AG08396 (cell line): ENCODE measurements around the gene MS4A18.
A peak's percentile ranks its signal among the peaks of the same experiment; 100 is the strongest.

Experiments used
- DNase-seq: peaks from one replicate; pipeline ENCODE4 v3.0.0; 2012; ENCODE audit warnings: low spot score, mixed read lengths

Gene MS4A18

DNA sequence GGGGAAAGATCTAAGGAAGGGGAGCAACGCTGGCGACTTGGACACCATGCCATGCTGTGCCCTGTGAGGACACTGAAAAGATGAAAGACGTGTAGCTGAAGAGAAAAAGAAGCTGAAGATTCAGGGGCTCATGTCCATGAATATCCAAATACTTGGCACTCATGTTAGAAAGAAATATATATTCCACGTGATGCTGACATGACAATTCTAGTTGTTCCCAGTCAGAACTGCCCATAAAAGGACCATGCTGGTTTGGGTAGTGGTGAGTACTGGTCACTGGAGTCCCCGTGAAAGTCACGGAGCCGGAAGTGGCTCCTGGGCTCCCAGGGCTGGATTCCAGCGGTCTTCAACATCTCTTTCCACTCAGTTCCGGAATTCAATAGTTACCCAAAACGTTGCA is 42.0 kb downstream of the MS4A18 start:
- DNase-seq = no peak

DNA sequence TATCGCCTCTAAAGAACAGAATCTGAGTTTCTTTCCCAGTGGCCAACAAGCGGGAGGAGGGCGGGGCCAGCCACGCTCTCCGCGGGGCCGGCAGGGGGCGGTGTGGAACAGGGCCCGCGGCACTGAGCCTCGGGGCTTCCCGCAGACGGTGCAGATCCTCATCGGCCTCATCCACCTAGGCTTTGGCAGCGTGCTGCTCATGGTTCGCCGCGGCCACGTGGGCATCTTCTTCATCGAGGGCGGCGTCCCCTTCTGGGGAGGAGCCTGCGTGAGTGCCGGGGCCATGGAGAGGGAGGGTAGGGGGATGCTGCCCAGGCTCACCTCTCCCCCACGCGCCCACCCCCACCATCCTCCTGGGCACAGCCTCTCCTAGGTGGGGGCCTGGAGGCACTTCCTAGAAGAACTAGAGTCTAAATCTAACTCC is 42.9 kb downstream of the MS4A18 start:
- peak; percentile 47 for DNase-seq

DNA sequence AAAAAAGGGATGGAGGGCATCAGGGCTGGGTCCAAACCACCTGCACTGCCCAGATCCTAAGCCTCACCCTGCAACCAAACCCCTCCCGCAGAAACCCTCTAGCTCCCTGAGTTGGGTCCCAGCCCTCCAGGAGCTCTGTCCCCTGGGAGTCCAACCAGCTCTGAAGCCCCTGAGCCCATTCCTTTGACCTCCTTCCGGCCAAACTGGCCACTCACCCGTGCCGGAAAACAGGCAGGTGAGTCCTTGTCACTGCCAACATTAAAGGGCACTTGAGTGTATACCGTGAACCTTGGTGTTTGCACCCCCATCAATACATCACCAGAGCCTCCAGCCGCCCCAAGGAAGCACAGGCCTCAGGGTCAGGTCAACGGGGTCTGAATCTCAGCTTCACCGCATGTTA is 43.7 kb downstream of the MS4A18 start:
- DNase-seq = no peak

DNA sequence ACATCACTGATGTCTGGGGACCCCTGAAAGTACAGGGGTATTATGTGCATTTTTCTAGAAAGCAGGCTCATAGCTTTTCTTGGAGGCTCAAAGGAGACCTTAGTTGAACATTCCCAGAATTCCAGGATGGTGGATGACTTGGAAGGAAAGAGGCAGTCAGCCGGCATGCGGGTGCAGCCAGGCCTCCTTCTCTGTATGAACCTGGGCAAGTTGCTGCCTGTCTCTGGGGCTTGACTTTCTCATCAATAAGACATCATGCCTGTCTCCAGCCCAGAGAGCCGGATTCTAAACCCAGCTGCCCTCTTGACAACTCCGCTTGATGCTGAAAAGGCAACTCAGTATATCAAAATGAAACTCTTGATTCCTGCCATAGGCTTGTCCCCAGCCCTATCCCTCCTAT is 44.8 kb downstream of the MS4A18 start:
- no peak for DNase-seq

DNA sequence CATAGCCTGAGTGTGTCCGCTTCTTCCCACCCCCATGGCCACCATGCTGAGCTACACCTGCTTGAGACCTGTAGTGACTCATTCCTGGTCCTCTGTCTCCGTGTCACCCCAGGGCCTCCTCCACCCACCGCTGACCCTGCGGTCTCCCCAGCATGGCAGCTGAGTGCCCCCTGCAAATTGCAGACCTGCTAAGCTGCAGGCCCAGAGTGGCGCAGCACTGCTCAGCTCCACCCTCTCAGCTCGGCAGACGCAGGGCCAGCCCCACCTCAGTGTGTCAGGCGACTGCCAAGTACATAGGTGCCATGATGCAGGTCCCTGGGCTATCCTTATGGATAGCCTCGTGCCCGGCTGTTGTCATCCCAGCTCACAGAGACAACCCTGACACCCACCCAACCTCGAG is 45.3 kb downstream of the MS4A18 start:
- DNase-seq = no peak

DNA sequence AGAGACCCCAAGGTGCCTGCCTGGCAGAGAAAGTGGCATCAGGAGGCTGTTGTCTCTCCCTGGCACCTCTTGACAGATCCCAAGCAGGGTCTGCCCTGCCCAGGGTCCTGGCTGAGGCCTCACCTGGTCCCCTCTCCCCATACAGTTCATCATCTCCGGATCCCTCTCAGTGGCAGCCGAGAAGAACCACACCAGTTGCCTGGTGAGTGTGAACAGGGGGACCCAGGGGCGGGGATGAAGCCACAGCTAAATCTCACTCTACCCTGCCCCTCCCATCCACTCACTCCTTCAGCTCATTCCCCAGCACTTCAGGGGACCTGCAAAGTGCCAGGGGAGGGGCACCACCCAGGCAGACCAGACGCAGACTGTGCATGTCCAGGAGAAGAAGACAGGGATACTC is 46.6 kb downstream of the MS4A18 start:
- no peak for DNase-seq

DNA sequence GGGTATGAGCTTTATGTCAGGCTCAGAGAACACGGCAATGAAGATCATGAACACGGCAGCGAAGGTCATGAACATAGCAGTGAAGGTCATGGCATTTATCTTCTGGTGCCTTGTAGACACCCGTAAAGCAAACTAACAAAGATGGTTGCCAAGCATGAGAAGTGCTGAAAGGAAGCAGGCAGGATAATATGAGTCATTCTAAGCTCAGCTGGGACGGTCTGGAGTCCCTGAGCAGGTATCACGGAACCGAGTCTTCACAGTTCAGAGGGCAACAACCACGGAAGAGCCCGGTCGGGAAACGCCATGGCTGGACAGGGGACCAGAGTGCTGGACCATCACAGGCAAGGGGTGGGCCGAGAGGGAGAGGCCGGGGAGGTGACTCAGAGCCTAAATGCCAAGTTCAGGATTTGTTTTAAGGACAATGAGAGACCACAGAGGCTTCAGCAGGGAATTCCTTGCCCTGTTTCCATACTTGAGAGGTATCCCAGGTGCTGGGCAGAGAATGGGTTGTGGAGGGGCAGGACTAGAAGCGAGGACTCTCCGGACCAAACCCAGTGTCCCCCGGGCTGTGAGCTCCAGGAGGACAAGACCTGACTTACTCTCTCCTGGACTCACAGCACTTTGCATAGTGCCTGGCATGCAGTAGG is 47.5 kb downstream of the MS4A18 start:
- DNase-seq = no peak

DNA sequence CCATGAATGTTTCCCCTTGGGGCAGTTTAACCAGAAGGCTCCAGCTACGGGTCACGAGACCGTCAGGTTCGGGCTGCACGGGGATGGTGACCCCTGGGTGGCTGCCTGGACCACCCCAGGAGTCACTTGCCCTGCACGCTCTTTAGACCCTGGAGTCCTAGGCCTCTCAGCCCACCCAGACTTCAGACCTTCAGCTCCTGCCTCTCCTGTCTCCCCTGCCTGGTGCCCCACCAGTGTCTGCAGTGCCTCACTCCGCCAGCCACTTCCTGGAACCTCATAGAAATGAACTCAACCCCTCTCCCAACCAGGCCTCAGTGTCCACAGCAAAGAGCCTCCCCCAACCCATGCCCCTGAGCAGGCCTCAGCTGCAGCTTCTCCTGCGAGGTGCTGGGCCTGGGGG is 48.1 kb downstream of the MS4A18 start:
- DNase-seq = no peak

DNA sequence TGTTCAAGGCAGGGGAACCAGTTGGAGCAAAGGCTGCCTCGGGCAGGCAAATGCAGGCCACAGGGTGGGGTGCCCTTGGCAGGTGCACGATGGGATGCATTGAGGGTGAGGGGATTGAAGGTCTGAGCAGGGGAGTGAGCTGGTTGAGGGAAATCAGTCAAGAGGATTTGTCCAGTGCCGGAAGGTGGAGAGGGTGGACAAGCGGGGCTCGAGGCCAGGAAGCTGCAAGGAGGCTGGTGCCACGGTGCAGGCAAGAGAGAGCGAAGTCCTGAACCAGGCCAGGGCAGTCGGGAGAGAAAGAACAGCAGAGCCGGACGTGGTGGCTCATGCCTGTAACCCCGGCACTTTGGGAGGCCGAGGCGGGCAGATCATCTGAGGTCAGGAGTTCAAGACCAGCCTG is 50.2 kb downstream of the MS4A18 start:
- no peak for DNase-seq

DNA sequence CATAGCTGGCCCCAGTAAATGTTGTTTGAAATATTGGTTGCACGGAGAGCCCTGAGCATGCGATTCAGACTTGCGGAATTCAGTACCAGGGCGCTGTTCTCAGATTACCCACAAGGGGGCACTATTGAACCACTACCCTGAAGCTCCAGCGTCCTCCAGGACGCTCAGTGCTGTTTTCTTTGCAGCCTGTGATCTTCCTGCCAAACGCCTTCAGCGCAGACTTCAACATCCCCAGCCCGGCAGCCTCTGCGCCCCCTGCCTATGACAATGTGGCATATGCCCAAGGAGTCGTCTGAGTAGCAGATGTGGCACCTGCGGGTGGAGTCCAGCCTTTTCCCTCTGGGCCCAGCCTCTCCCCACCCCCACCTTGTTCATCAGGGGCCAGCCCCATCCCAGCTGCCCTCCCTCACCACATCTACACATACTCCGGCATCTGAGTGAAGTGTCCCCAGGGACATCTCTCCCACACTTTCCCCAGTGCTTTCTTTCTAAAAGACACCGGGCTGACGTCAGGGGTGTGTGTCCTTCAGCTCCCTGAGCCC is 51.0 kb downstream of the MS4A18 start:
- DNase-seq = peak; percentile 90

DNA sequence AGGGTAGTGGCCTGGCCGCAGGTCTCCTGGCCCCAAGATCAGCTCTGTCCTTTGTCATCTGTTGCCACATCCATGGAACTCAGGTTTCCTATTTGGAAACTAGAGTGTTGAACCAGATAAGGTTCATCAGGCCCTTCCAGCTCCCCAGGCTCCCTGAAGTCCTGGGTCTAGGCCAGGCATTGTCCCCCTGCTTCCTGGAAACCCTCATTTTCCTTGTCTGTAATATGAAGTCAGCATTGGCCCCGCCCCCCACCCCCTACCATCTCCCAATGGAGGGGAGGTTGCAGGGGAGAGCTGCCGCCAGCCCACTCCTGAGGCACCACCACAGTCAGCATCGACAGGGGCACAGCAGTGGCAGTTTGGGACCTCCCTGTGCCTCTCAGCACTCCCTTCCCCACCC is 51.6 kb downstream of the MS4A18 start:
- no peak for DNase-seq

DNA sequence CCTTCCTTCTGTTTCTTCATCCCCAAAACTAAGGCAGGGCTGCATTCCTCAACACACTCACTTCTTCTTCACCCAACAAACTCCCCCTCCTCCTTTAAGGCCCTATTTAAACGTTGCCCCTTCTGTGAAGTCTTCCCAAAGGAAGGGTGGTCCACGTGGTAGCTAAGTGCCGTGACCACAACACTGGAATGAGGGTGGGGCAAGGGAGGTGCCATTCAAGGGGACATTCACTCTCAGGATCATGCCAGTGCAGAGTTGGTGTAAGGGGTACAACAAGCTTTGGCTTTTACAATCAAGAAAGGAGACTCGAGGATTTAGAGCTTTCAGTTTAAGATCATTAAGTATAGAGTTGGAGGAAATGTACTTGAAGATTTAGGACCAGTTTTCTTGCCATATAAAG is 52.6 kb downstream of the MS4A18 start:
- DNase-seq = no peak

DNA sequence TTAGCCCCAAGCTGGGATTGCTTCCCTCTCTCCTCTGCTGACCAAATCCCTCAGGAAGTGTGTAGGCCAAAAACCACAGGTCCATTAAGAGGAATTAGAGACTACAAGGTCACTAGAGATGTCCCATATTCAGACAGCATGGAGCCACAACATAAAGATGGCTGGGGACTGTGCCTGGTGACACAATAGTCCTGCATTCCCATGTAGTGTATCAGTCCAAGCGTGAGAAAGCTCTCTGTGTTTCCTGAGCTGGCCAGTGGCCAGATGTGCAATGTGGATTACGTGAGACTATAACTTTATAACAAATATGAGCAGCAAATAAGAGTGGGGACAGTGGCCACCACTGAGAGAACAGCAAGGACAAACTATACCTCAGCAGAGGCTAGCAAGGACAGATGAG is 53.1 kb downstream of the MS4A18 start:
- peak; percentile 74 for DNase-seq

DNA sequence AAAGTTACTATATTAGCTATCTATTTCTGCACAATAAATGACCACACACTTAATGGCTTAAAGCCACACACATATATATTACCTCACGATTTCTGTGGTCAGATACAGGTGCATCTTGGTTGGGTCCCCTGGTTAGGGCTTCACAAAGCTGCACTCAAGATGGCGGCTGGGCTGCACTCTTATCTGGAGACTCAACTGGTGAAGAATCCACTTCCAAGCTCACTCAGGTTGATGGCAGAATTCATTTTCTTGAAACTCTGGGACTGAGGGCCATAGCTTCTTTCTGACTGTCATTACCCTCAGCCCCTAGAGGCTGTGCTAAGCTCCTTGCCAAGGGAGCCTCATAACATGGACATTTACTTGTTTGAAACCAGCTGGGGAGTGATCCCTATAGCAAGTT is 55.5 kb downstream of the MS4A18 start:
- no peak for DNase-seq

DNA sequence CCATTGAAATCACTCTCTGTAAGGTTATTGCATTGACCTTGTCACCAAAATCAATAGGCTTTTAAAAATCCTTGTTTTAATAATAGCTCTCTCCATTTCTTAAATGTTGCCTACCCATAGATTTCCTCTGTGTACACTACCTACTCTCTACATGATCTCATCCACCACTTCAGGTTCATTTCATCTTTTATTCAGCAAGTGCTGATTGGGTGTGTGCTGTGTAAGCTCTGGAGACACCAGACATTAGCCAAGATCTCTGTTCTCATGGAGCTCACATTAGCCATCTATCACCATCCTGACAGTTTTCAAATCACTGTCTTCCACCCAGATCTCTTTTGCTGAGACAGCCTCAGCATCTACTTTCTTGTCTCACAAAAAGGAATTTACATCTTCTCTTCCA is 56.3 kb downstream of the MS4A18 start:
- DNase-seq = no peak

DNA sequence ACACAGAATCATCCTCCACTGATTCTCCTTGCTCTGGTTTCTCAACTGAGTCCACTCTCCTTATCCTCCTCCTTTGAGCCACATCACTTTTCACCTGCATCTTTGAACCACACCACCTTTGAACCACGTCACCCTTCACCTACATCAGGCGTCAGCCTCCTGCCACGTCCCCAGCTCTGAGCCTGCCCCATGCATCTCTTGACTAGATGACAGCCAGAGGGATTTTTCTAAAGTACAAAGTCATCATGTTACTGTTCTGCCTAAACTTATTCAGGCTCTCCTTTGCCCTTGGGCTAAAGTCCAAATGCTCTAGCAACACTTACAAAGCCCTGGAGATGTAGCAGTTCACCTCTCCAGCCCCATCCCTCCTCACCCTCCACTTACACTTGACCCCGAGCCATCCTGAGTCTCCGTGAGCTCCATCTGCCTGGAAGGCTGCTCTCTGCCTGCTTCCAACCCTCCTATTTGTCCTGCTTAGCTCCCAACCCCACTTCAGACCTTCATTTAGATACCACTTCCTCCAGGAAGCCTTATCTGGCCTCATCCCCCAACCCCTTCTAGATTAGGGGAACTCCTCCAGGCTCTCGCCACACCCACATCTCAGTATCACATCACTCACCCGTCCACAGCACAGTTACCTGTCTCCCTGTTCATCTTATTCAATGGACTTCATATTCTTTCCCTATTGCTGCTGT is 56.9 kb downstream of the MS4A18 start:
- no peak for DNase-seq

DNA sequence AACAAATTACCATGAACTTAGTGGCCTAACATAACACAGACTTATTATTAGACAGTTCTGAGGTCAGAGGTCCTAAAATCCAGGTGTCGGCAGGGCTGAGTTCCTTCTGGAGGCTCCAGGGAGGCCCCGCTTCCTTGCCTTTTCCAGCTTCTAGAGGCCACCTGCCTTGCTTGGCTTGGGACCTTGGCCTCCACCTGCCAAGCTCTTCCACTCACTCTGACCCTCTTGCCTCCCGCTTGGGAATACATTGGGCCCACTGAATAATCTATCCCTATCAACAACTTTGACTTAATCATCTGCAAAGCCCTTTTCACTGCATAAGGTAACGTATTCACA is 57.4 kb downstream of the MS4A18 start:
- DNase-seq = no peak

DNA sequence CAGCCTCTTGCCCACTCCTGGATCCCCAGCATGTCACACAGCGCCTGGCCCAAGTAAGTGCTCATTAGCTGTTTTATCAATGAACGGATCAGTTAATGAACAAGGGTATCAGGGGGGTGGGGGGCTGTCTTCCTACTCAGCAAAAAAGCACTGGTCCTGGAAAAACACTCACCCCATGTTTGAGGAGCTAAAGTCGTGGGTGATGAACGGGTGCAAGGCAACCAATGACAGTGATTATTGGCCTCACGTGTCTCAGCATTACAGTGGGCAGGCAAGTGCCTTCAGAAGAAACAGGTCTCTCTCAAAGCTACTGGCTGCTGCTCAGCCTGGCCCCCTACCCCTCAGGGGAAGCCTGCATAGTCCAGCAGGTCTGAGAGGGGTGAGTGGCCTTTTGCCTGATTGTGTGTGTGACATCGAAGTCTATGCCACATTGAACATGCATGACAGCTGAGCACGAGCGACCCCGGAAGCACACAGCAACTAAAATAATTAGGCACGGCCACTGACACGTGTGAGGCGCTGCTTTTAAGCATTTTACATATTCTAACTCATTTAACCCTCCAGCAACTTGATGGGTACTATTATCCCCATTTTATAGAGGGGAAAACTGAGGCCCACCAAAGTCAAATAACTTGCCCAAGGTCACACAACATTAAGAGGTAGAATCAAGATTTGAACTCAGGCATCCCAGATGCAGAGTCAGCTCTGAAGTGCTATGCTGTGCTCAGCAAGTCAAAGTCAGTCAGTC is 58.0 kb downstream of the MS4A18 start:
- DNase-seq = no peak

DNA sequence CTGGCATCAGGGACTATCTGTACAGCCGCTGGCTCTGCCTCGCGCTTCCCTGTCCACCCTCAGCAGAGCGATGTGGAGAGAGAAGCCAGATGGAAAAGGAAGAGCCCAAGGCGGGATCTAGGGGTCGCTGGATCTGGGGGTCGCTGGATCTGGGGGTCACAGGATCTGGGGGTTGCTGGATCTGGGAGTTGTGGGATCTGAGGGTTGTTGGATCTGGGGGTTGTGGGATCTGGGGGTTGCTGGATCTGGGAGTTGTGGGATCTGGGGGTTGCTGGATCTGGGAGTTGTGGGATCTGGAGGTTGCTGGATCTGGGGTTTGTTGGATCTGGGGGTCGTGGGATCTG is 58.6 kb downstream of the MS4A18 start:
- no peak for DNase-seq

DNA sequence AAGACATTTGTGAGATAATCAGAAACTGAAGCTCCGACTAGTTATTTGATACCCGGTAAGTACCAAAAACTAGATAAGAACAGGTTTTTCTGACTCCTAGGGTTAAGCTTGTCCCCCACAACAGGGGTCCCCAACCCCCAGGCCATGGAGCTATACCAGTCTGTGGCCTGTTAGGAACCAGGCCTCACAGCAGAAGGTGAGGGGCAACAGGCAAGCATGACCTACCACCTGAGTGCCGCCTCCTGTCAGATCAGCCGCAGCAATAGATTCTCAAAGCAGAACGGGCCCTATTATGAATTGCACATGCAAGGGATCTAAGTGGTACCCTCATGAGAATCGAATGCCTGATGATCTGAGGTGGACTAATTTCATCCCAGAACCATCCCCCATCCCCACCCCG is 59.4 kb downstream of the MS4A18 start:
- DNase-seq = no peak

DNA sequence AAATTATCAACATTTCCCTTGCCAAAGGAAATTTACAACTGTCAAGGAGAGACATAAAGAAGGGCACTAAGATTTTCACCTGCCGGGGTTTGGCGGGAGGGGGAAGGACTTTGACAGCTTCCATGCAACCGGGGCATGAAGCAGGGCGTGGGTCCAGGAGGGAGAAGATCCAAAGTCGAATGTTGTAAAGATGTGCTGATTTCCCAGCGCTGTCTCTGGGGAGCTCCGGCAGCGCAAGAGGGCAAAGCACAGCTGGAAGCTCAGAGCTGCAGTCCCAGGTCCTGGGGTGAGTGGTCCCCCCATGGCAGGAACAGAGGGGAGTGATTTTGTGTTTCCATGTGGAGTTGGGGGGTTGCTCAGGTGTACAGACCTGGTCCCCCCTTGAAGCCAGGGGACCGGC is 60.6 kb downstream of the MS4A18 start, which contains the start of gene MS4A10:
TSS of gene MS4A10 (plus strand) at position 198 of the 400 bp plus-strand sequence. CDS start 5,003 bp downstream, outside the sequence.
- DNase-seq = no peak

DNA sequence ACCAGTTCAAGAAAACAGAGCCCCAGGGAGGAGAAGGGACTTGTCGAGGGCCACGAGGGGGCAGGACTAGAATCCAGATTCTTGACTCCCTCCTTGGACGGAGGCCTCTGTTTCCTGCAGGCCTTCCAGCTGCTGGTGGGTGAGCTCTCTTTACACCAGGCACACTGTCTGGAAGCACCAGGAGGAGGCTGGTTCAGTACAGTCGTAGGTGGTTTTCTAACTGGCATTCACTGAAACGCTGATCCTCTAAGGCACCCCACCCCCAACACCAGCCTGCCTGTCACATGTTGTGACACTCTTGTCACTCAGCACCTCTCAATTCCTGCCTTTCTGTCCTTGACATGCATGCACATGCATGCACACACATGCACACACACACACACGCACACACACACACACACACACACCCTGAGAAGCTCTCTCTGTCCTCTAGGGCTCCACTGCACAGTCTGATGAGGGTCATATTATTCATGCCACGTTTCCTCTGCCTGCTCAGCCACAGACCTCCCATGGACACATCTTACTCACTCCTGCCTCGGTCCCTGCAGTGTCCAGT is 61.4 kb downstream of the MS4A18 start:
- no peak for DNase-seq
